GM19397 (cell line): ENCODE results near the gene CC2D1B.

Source experiments
- ATAC-seq: cut with Tn5 transposase; IDR thresholded peaks from one replicate; pipeline ENCODE4 v1.9.1; 2021; ENCODE audit warnings: mild to moderate bottlenecking, moderate library complexity; ENCODE audit not compliant: unreplicated experiment

The CC2D1B gene

GRCh38 chr1:52306227-52307006, 59.6 kb downstream of the CC2D1B start:
- no peak for ATAC-seq

- ATAC-seq, result no peak
These were observed 60.4 kb downstream of the CC2D1B start for GRCh38 chr1:52305417-52306226.
